ENCODE data around the gene ZNF860.

- no peak for TF ChIP-seq CTCF (IDR thresholded peaks at IDR 0.05)
- TF ChIP-seq POLR2A (IDR thresholded peaks at IDR 0.05): no peak
- TF ChIP-seq POLR2AphosphoS5 (IDR thresholded peaks at IDR 0.05; ENCODE audit: insufficient read depth in 1 of 2, low read depth in 1 of 2): no peak
Measured at GRCh38 chr3:31953636-31954035, 27.9 kb upstream of the ZNF860 start.
